Duodenal mucosa (tissue), 2 donors: ENCODE results near the gene KCNN2.

ENCODE experiments used
- H3K27ac ChIP-seq: one replicate; pipeline ENCODE4 v1.7.0; 2013; ENCODE audit warnings: low read depth, low read length
- H3K27me3 ChIP-seq, 2 donors: one replicate each; pipeline ENCODE4 v1.7.0; 2013; ENCODE audit warnings: low read length in 2 of 2, control low read depth in 1 of 2; ENCODE audit not compliant: insufficient read depth in 2 of 2, control insufficient read depth in 1 of 2
- H3K36me3 ChIP-seq, 2 donors: one replicate each; pipeline ENCODE4 v1.7.0; 2013; ENCODE audit warnings: low read length in 2 of 2, control low read depth in 1 of 2; ENCODE audit not compliant: insufficient read depth in 2 of 2, control insufficient read depth in 1 of 2
- H3K4me1 ChIP-seq, 2 donors: one replicate each; pipeline ENCODE4 v1.7.0; 2013; ENCODE audit warnings: low read length in 2 of 2, control low read depth in 1 of 2; ENCODE audit not compliant: insufficient read depth in 2 of 2, control insufficient read depth in 1 of 2
- H3K4me3 ChIP-seq, 2 donors: one replicate each; pipeline ENCODE4 v1.7.0; 2013; ENCODE audit warnings: low read length in 2 of 2, low read depth in 1 of 2
- H3K9ac ChIP-seq, 2 donors: one replicate each; pipeline ENCODE4 v1.7.0; 2013; ENCODE audit warnings: low read length in 2 of 2, low read depth in 1 of 2
- H3K9me3 ChIP-seq, 2 donors: one replicate each; pipeline ENCODE4 v1.7.0; 2013; ENCODE audit warnings: low read length in 2 of 2, control low read depth in 1 of 2; ENCODE audit not compliant: control insufficient read depth in 1 of 2

The KCNN2 gene

DNA sequence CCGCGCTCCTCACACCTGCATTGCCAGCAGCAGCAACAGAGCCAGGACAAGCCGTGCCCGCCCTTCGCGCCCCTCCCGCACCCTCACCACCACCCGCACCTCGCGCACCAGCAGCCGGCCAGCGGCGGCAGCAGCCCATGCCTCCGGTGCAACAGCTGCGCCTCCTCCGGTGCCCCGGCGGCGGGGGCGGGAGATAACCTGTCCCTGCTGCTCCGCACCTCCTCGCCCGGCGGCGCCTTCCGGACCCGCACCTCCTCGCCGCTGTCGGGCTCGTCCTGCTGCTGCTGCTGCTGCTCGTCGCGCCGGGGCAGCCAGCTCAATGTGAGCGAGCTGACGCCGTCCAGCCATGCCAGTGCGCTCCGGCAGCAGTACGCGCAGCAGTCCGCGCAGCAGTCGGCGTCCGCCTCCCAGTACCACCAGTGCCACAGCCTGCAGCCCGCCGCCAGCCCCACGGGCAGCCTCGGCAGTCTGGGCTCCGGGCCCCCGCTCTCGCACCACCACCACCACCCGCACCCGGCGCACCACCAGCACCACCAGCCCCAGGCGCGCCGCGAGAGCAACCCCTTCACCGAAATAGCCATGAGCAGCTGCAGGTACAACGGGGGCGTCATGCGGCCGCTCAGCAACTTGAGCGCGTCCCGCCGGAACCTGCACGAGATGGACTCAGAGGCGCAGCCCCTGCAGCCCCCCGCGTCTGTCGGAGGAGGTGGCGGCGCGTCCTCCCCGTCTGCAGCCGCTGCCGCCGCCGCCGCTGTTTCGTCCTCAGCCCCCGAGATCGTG is 517 bp downstream of the KCNN2 start:
- Histone ChIP-seq H3K4me3 (peak overlapping the region; percentile 60 to 61), H3K9me3 (no peaks in the 10 kb centered on the region), H3K36me3 (no peaks in the 10 kb centered on the region), H3K9ac (no peak overlapping the region), H3K4me1 (no peaks in the 10 kb centered on the region), H3K27me3 (peaks cover 27 to 31% of the 10 kb centered on the region in 2 donors), H3K27ac (no peak overlapping the region)

GRCh38 chr5:114362977-114363761 is 1.3 kb downstream of the KCNN2 start:
- Histone ChIP-seq H3K36me3 (no peaks in the 10 kb centered on the region), H3K4me1 (no peaks in the 10 kb centered on the region), H3K9me3 (no peaks in the 10 kb centered on the region), H3K4me3 (peak overlapping the region; percentile 60 to 61), H3K9ac (no peak overlapping the region), H3K27me3 (peaks cover 27 to 31% of the 10 kb centered on the region in 2 donors), H3K27ac (no peak overlapping the region)

- no peak overlapping the region for H3K9ac ChIP-seq
- H3K36me3 ChIP-seq, result no peaks in the 10 kb centered on the region
- H3K9me3 ChIP-seq, result no peaks in the 10 kb centered on the region
- no peaks in the 10 kb centered on the region for H3K4me1 ChIP-seq
- no peak overlapping the region for H3K27ac ChIP-seq
- no peak overlapping the region for H3K4me3 ChIP-seq
- peaks cover 27 to 30% of the 10 kb centered on the region in 2 donors for H3K27me3 ChIP-seq
Measured at GRCh38 chr5:114363837-114364236, 2.0 kb downstream of the KCNN2 start.

- H3K27ac ChIP-seq, result no peak overlapping the region
- no peaks in the 10 kb centered on the region for H3K36me3 ChIP-seq
- H3K9me3 ChIP-seq, result no peaks in the 10 kb centered on the region
- H3K4me3 ChIP-seq, result no peak overlapping the region
- no peaks in the 10 kb centered on the region for H3K4me1 ChIP-seq
- H3K27me3 ChIP-seq, result peaks cover 12 to 13% of the 10 kb centered on the region in 2 donors
- no peak overlapping the region for H3K9ac ChIP-seq
Measured at GRCh38 chr5:114367029-114367428, 5.2 kb downstream of the KCNN2 start.

GRCh38 chr5:114369680-114370417 is 8.0 kb downstream of the KCNN2 start:
- no peak overlapping the region for H3K27ac ChIP-seq
- H3K4me3 ChIP-seq, result no peak overlapping the region

GRCh38 chr5:114377050-114377844 is 15.4 kb downstream of the KCNN2 start:
- Histone ChIP-seq H3K36me3 (no peaks in the 10 kb centered on the region), H3K4me1 (no peaks in the 10 kb centered on the region), H3K9ac (no peak overlapping the region), H3K4me3 (no peak overlapping the region), H3K27me3 (no peaks in the 10 kb centered on the region), H3K27ac (no peak overlapping the region), H3K9me3 (no peaks in the 10 kb centered on the region)

More at GRCh38 chr5:114369680-114370417, 8.0 kb downstream of the KCNN2 start:
- H3K27me3 ChIP-seq, result no peaks in the 10 kb centered on the region
- H3K9me3 ChIP-seq, result no peaks in the 10 kb centered on the region
- no peaks in the 10 kb centered on the region for H3K36me3 ChIP-seq
- no peaks in the 10 kb centered on the region for H3K4me1 ChIP-seq
- no peak overlapping the region for H3K9ac ChIP-seq

DNA sequence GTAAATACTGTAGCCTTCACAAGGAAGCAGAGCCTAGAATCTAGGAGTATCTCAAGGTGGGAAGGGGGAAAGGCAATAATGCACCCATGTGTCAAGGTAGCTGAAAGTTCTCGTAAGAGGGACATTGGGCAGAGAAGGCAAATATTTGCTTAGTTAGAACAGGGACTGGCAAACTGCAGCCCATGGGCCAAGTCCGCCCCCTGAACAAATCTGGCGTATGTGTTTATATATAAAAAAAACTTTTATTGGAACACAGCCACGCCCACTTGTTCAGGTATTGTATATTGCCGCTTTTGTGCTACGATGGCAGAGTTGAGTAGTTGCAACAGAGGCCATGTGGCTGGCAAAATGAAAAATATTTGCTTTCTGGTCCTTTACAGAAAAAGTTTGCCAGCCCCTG is 16.1 kb downstream of the KCNN2 start:
- Histone ChIP-seq H3K4me3 (no peak overlapping the region), H3K4me1 (no peaks in the 10 kb centered on the region), H3K27ac (no peak overlapping the region), H3K9me3 (no peaks in the 10 kb centered on the region), H3K9ac (no peak overlapping the region), H3K36me3 (no peaks in the 10 kb centered on the region), H3K27me3 (no peaks in the 10 kb centered on the region)

GRCh38 chr5:114380721-114381120 is 18.9 kb downstream of the KCNN2 start:
- Histone ChIP-seq H3K9ac (no peak overlapping the region), H3K27ac (no peak overlapping the region), H3K27me3 (no peaks in the 10 kb centered on the region)

DNA sequence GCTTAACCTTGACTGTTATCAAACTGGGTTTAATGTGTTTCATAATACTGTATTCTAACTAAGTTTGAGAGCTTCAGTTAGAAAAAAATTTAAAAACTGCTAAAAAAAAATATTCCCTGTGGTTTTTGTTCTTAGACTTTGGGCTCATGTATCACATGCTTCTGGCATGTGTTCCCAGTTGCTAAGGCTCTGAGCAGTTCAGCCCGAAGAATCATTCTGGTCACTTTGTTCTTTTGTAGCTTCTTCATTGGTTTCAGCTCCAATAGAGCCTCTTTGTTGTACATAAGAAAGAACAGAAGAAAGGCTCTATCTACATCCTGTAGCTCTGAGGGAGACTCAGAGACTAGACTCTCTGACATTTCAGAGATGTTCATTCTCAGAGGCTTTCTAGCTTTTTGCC is 25.6 kb downstream of the KCNN2 start:
- Histone ChIP-seq H3K4me1 (no peaks in the 10 kb centered on the region), H3K27ac (no peak overlapping the region), H3K4me3 (no peak overlapping the region), H3K36me3 (no peaks in the 10 kb centered on the region), H3K9me3 (no peaks in the 10 kb centered on the region), H3K27me3 (no peaks in the 10 kb centered on the region), H3K9ac (no peak overlapping the region)

More at GRCh38 chr5:114380721-114381120, 18.9 kb downstream of the KCNN2 start:
- H3K36me3 ChIP-seq, result no peaks in the 10 kb centered on the region
- H3K4me3 ChIP-seq, result no peak overlapping the region
- no peaks in the 10 kb centered on the region for H3K9me3 ChIP-seq
- H3K4me1 ChIP-seq, result no peaks in the 10 kb centered on the region
